Activated naive CD8-positive, alpha-beta T cell treated with anti-CD3 and anti-CD28 coated beads, Interleukin-2, amount 50 U/mL, for 24 hours (primary cell): ENCODE measurements around the gene UNC93B1.
"Not testable (repeated sequence)": the region's sequence is repeated elsewhere in the genome, so short reads cannot be mapped to it uniquely, and the experiment has no call there.

ENCODE experiments used
- ATAC-seq: fragments of 150-1000 bp; cut with Tn5 transposase; one replicate; pipeline ENCODE4 v1.10.0; 2021
- DNase-seq: peaks from one replicate; pipeline ENCODE4 v3.0.0; 2021
- H3K27ac Mint-ChIP-seq: one replicate; pipeline ENCODE4 v1.8.0; 2021; ENCODE audit warnings: mild to moderate bottlenecking, mixed read lengths
- H3K27me3 Mint-ChIP-seq: one replicate; pipeline ENCODE4 v1.8.0; 2021; ENCODE audit warnings: mixed read lengths
- H3K36me3 Mint-ChIP-seq: one replicate; pipeline ENCODE4 v1.8.0; 2021; ENCODE audit warnings: low read depth, mixed read lengths
- H3K4me1 Mint-ChIP-seq: one replicate; pipeline ENCODE4 v1.8.0; 2021; ENCODE audit warnings: mixed read lengths
- H3K4me3 Mint-ChIP-seq: one replicate; pipeline ENCODE4 v1.8.0; 2021; ENCODE audit warnings: mild to moderate bottlenecking, moderate library complexity, mixed read lengths
- H3K9me3 Mint-ChIP-seq: one replicate; pipeline ENCODE4 v1.8.0; 2021; ENCODE audit warnings: mixed read lengths

The UNC93B1 gene

DNA sequence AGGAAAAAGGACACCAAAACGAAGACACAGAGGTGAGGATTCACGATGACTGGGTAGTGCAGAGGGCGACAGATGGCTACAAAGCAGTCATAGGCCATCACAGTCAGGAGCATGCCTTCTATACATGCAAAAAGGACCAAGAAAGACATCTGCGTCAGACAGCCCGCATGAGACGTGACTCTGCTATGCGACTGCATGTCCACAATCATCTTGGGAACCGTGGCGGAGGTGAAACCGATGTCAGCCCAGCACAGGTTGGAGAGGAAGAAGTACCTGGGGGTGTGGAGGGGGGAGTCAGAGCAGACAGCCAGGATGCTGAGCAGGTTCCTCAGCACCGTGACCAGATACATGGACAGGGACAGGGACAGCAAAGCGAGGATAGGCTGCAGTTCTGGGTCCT, 29.2 kb downstream of the UNC93B1 start:
- not testable (repeated sequence) for H3K27ac Mint-ChIP-seq, ATAC-seq, H3K9me3 Mint-ChIP-seq, H3K4me1 Mint-ChIP-seq, H3K36me3 Mint-ChIP-seq, DNase-seq, H3K27me3 Mint-ChIP-seq, H3K4me3 Mint-ChIP-seq

DNA sequence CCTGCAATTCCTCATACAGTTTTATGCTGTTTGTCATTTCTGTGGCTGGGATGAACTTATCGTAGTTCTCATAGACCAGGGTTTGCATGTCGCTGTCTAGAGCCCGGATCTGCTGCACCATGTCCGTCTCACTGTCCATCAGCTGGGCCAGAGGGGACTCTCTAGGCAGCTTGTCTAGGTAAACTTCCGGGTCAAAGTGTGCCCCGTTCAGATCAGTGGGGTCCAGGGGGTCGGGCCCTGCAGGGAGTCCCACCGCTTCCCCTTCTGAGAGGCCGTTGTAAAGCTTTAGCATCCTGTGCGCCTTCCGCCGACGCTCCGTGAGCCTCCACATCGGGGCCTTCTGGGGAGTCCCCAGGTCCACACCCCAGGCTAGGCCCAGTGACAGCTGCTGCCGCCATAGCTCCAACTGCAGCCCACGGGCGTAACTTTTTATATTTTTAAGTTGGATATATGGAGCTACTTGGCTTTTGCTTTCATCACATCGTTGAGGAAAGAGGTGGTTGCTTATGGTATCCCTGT, 38.0 kb downstream of the UNC93B1 start:
- H3K36me3 Mint-ChIP-seq, ATAC-seq, DNase-seq, H3K27ac Mint-ChIP-seq, H3K4me1 Mint-ChIP-seq, H3K27me3 Mint-ChIP-seq, H3K4me3 Mint-ChIP-seq, H3K9me3 Mint-ChIP-seq: not testable (repeated sequence)

DNA sequence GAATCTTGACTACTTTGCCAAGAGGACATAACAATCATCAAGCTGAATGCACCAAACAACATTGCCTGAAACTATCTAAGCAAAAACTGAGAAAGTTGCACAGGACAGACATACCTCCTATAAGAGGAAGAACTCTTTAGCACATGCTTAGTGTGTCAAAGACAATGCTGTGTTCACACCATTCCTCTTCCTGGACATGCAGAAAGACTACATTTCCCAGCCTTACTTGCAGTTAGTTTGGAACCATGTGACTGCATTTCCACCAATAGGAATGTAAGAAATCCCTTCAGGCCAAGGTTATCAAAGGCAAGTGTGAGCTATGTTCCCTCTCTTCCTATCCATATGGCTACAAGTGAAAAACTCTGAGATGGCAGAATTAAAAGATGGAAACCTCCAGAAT, 39.2 kb downstream of the UNC93B1 start:
- not testable (repeated sequence) for ATAC-seq, DNase-seq, H3K9me3 Mint-ChIP-seq, H3K27ac Mint-ChIP-seq, H3K27me3 Mint-ChIP-seq, H3K4me3 Mint-ChIP-seq, H3K4me1 Mint-ChIP-seq, H3K36me3 Mint-ChIP-seq

DNA sequence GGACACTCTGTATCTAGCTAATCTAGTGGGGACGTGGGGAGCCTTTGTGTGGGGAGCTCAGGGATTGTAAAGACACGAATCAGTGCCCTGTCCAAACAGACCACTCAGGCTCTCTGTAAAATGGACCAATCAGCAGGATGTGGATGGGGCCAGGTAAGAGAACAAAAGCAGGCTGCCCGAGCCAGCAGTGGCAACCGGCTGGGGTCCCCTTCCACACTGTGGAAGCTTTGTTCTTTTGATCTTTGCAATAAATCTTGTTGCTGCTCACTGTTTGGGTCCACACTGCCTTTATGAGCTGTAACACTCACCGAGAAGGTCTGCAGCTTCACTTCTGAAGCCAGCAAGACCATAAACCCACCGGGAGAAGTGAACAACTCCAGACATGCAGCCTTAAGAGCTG, 40.0 kb downstream of the UNC93B1 start:
- not testable (repeated sequence) for H3K27ac Mint-ChIP-seq, H3K9me3 Mint-ChIP-seq

DNA sequence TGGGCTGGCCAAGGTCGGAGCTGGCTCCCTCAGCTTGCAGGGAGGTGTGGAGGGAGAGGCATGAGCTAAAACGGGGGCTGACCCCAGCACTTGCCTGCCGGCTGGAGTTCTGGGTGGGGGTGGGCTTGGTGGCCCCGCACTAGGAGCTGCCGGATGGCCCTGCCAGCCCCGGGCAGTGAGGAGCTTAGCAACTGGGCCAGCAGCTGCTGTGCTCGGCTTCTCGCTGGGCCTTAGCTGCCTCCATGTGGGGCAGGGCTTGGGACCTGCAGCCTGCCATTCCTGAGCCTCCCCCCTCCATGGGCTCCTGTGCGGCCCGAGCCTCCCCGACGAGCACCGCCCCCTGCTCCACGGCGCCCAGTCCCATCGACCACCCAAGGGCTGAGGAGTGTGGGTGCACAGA, 40.7 kb downstream of the UNC93B1 start:
- not testable (repeated sequence) for ATAC-seq, H3K4me3 Mint-ChIP-seq, H3K27ac Mint-ChIP-seq, H3K9me3 Mint-ChIP-seq, H3K36me3 Mint-ChIP-seq, DNase-seq, H3K4me1 Mint-ChIP-seq
- H3K27me3 Mint-ChIP-seq: peaks cover 11% of the 10 kb centered on the region

More for the DNA sequence above, 40.0 kb downstream of the UNC93B1 start:
- not testable (repeated sequence) for H3K36me3 Mint-ChIP-seq, H3K4me1 Mint-ChIP-seq, H3K27me3 Mint-ChIP-seq, ATAC-seq, DNase-seq, H3K4me3 Mint-ChIP-seq

DNA sequence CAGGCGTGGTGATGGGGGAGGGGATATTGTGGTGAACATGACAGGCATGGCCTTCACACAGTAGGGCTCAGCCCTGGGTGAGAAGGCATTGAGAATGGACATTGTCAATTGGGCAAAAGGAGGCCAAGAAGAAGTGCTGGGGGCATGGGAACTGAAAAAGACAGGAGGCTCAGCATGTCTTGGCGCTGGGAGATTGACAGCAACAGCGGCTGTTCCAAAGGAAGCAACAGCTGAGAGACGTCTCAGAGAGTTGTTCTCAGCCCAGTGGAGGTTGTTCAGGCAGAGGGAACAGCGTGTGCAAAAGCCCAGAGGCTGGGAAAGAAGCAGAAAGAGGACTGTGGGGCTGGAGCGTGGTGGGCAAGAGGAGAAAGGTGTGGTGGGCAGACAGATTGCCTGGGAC, 47.7 kb downstream of the UNC93B1 start:
- H3K27me3 Mint-ChIP-seq: peaks cover 39% of the 10 kb centered on the region
- H3K4me3 Mint-ChIP-seq, H3K36me3 Mint-ChIP-seq, H3K4me1 Mint-ChIP-seq, DNase-seq, ATAC-seq, H3K27ac Mint-ChIP-seq, H3K9me3 Mint-ChIP-seq: not testable (repeated sequence)

DNA sequence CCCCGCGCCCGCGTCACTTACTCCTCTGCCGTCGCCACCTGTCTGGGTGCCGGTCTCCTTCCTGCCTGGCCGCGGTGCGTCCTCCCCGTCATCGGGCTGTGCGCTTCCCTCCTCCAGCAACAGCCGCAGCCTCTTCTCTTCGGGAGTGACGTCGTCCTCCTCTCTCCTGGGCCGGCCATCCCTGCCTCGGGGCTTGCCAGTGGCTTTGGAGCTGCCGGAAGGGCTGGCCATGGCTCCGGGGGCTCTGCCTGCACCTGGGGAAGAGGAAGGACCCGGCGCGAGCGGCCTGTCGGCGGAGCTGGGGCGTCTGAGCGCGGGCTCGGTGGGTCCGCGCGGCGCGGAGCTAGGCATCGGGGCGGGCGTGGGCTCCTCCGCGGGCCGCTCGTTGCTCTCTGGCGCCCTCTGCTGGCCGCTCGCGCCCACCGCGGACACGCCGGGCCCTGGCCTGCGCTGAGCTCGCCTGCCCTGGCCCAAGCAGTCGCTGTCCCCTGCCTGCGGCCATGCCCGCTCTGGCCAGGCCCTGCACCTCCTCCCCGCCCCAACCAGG, 48.4 kb downstream of the UNC93B1 start:
- ATAC-seq (peak; percentile 65), DNase-seq (peak; percentile 86)
- H3K4me1 Mint-ChIP-seq, H3K9me3 Mint-ChIP-seq, H3K36me3 Mint-ChIP-seq, H3K27ac Mint-ChIP-seq: not testable (repeated sequence)
- H3K4me3 Mint-ChIP-seq: peak overlapping the region; percentile 78
- peaks cover 36% of the 10 kb centered on the region for H3K27me3 Mint-ChIP-seq

DNA sequence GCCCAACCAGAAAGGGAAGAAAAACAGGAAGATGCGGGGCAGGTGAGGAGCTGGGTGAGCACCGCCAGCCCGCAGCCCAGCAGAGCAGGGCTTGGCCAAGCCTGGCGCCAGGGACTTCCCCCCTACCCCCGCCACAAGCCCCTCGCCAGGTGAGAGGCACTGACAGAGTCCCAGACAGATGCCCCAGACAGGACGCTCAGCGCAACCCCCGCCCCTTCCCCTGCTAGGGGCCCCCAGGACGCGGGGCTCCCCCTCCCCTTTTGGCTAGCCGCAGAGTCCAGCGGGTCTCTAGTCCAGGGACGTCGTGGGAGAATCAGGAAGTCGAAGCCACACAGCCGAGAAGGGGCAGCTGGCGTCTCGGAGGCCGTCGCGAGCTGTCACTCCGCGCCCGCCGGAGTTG, 48.9 kb downstream of the UNC93B1 start:
- not testable (repeated sequence) for ATAC-seq, H3K27ac Mint-ChIP-seq, H3K9me3 Mint-ChIP-seq, H3K36me3 Mint-ChIP-seq, DNase-seq, H3K4me1 Mint-ChIP-seq
- peaks cover 38% of the 10 kb centered on the region for H3K27me3 Mint-ChIP-seq
- peak overlapping the region; percentile 78 for H3K4me3 Mint-ChIP-seq

DNA sequence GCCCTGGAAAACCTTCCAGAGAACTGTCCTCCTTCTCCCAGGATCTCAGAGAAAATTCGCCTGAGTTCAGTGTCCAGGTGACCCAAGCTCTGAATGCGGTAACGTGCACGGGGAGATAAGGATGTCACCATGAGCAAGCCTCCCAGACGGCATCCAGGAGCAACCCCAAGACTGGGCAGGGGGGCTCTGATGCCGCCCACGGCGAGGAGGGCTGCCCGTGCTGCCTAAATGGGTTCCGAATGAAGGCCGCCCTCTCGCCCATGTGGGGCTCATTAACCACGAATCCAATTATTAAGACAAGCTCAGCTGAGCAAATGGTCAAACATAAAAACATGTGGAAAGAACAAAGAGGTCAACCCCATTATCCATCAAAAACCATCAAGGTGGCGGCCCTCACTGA, 49.6 kb downstream of the UNC93B1 start:
- Mint-ChIP-seq H3K4me3 (peak overlapping the region; percentile 78), H3K27me3 (peaks cover 35% of the 10 kb centered on the region)
- not testable (repeated sequence) for H3K9me3 Mint-ChIP-seq, ATAC-seq, H3K27ac Mint-ChIP-seq, DNase-seq, H3K4me1 Mint-ChIP-seq, H3K36me3 Mint-ChIP-seq

DNA sequence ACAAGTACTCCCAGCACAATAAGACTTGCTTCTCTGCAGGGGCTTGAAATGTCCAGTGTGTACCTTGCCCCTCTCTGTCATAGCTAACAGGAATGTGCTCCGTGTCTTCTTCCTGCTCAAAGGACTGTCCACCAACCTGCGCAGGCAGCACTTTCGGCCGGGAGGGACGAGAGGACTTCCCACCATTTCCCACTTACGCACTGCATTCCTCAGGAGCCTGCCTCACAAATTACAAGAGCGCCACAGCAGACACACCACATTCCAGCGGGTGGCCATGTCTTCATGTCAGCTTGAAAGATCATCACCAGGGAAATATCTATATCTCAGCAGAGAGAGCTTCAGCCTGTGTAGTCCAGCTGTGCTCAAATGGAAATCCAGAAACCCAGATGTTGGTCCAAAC, 53.2 kb downstream of the UNC93B1 start:
- H3K4me1 Mint-ChIP-seq, H3K4me3 Mint-ChIP-seq, H3K27ac Mint-ChIP-seq, H3K9me3 Mint-ChIP-seq, DNase-seq, ATAC-seq, H3K36me3 Mint-ChIP-seq: not testable (repeated sequence)
- peaks cover 17% of the 10 kb centered on the region for H3K27me3 Mint-ChIP-seq

DNA sequence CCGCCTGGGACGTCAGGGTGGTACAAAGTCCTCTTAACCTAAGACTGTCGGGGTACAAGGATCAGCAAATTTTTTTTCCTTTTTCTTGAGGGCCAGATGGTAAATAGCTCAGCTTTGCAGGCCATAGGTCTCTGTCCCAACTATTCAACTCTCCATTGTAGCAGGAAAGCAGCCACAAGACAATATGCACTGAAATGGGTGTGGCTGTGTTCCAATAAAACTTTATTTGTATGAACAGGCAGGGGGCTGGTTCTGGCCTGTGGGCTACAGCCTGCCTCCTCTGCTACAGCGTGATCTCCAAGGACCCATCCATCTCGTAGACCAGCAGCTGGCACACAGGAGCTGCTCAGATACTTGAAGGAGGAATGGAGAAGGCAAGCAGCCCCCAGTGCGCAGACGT, 56.1 kb downstream of the UNC93B1 start:
- not testable (repeated sequence) for H3K27ac Mint-ChIP-seq, H3K4me1 Mint-ChIP-seq, H3K4me3 Mint-ChIP-seq, DNase-seq, H3K27me3 Mint-ChIP-seq, H3K9me3 Mint-ChIP-seq, ATAC-seq, H3K36me3 Mint-ChIP-seq

DNA sequence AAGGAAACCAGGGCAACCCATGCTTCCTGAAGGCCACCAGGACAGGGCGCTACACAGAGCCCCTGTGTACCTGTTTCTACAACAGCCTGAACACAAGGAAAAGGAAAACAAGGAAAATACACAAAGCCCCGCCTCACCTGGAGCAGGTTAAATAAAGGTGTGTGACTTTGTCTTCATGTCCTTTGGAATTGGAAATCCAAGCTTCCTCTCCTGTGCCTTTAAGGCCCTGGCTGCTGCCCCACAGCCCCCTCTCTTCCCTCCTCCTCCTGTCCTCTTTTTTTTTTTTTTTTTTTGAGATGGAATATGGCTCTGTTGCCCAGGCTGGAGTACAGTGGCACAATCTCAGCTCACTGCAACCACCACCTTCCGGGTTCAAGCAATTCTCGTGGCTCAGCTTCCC, 57.5 kb downstream of the UNC93B1 start:
- not testable (repeated sequence) for H3K4me1 Mint-ChIP-seq, H3K9me3 Mint-ChIP-seq, H3K36me3 Mint-ChIP-seq, H3K27ac Mint-ChIP-seq, H3K4me3 Mint-ChIP-seq, ATAC-seq, DNase-seq, H3K27me3 Mint-ChIP-seq

DNA sequence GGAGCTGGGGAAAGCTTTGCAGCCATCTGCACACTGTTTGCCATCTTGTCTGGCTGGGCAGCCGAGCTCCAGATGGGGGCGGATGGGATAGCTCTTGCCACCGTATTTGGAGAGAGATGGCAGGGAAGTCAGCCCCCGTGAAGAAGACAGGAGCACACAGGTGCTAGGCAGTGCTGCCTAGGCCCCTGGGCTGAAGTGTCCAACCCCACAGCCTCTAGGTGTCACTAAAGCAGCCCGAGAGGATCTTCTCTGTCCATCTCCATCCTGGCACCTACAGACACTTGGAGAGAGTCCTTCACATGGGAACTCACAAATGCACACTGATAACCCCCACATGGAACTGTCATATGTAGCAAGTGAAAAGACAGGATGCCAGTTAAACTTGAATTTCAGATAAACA, 60.5 kb downstream of the UNC93B1 start:
- H3K27ac Mint-ChIP-seq, H3K4me1 Mint-ChIP-seq, H3K27me3 Mint-ChIP-seq, DNase-seq, ATAC-seq, H3K4me3 Mint-ChIP-seq, H3K9me3 Mint-ChIP-seq, H3K36me3 Mint-ChIP-seq: not testable (repeated sequence)
